ENCODE results near the gene RRAD.

RRAD gene

DNA sequence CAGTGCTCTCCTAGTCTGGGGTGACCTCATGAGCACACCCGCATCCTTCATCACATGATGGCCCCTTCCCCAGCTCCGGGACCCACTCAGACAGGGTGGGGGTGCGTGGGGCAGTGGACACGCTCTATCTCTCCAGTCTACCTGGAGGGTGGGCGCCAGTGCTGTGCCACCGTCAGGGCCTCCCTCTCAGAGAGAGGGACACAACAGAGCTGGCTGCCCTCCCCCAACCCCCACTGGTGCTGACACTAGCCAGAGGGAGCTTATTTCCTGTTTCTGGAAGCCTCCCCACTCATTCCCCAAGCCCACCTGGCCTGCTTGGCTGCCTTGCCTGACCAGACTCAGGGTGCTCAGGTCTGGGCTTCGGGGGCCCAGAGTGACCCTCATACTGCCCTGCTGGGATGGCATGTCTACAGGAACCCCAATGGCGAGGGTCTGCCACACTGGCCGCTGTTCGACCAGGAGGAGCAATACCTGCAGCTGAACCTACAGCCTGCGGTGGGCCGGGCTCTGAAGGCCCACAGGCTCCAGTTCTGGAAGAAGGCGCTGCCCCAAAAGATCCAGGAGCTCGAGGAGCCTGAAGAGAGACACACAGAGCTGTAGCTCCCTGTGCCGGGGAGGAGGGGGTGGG, 18.2 kb upstream of the RRAD start:
- H3K27ac Mint-ChIP-seq = no peak overlapping the region
- TF ChIP-seq, protein P1, sequence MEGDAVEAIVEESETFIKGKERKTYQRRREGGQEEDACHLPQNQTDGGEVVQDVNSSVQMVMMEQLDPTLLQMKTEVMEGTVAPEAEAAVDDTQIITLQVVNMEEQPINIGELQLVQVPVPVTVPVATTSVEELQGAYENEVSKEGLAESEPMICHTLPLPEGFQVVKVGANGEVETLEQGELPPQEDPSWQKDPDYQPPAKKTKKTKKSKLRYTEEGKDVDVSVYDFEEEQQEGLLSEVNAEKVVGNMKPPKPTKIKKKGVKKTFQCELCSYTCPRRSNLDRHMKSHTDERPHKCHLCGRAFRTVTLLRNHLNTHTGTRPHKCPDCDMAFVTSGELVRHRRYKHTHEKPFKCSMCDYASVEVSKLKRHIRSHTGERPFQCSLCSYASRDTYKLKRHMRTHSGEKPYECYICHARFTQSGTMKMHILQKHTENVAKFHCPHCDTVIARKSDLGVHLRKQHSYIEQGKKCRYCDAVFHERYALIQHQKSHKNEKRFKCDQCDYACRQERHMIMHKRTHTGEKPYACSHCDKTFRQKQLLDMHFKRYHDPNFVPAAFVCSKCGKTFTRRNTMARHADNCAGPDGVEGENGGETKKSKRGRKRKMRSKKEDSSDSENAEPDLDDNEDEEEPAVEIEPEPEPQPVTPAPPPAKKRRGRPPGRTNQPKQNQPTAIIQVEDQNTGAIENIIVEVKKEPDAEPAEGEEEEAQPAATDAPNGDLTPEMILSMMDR (IDR thresholded peaks at IDR 0.05; ENCODE audit: unreplicated experiment in 3 of 3) = no peak
- no peaks in the 10 kb centered on the region for H3K4me1 Mint-ChIP-seq
- no peak overlapping the region for H3K4me3 Mint-ChIP-seq
- no peaks in the 10 kb centered on the region for H3K9me3 Mint-ChIP-seq
- H3K27me3 Mint-ChIP-seq (ENCODE audit: low read depth) = no peaks in the 10 kb centered on the region
- H3K36me3 Mint-ChIP-seq (ENCODE audit: low read depth) = peaks cover 30% of the 10 kb centered on the region

DNA sequence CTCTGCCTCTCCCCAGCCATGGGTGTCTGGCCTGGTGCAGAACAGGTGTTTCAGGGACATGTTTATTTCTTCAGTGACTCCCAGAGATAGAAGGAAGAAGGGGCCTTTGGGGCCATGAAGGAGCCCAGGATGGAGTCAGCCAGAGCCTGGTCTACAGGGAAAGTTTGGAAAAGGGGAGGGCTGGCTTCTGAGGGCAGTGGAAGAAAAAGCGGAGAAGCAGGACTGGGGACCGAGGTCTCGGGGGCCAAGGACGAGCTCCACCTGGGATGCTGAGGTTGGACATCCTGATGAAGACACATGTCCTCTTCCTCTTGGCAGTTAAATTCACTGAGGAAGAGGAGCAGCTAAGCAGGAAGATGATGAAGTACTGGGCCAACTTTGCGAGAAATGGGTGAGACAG, 17.6 kb upstream of the RRAD start:
- Mint-ChIP-seq H3K36me3 (ENCODE audit: low read depth) (peaks cover 30% of the 10 kb centered on the region), H3K27ac (no peak overlapping the region), H3K27me3 (ENCODE audit: low read depth) (no peaks in the 10 kb centered on the region), H3K9me3 (no peaks in the 10 kb centered on the region), H3K4me3 (no peak overlapping the region), H3K4me1 (no peaks in the 10 kb centered on the region)
- TF ChIP-seq, protein P1 (IDR thresholded peaks at IDR 0.05; ENCODE audit: unreplicated experiment in 3 of 3) = no peak

- peaks cover 37% of the 10 kb centered on the region for H3K36me3 Mint-ChIP-seq (ENCODE audit: low read depth)
- TF ChIP-seq, protein P1 (IDR thresholded peaks at IDR 0.05; ENCODE audit: unreplicated experiment in 3 of 3) = no peak
- H3K4me3 Mint-ChIP-seq = no peak overlapping the region
- H3K4me1 Mint-ChIP-seq = peaks cover 15% of the 10 kb centered on the region
- no peaks in the 10 kb centered on the region for H3K9me3 Mint-ChIP-seq
- H3K27ac Mint-ChIP-seq = no peak overlapping the region
- no peaks in the 10 kb centered on the region for H3K27me3 Mint-ChIP-seq (ENCODE audit: low read depth)
Measured at GRCh38 chr16:66940236-66940635, 14.9 kb upstream of the RRAD start.

GRCh38 chr16:66939366-66939765, 14.0 kb upstream of the RRAD start:
- H3K27ac Mint-ChIP-seq = no peak overlapping the region
- TF ChIP-seq, protein P1 (IDR thresholded peaks at IDR 0.05; ENCODE audit: unreplicated experiment in 3 of 3) = no peak
- peaks cover 15% of the 10 kb centered on the region for H3K4me1 Mint-ChIP-seq
- no peaks in the 10 kb centered on the region for H3K9me3 Mint-ChIP-seq
- H3K4me3 Mint-ChIP-seq = no peak overlapping the region
- peaks cover 37% of the 10 kb centered on the region for H3K36me3 Mint-ChIP-seq (ENCODE audit: low read depth)
- no peaks in the 10 kb centered on the region for H3K27me3 Mint-ChIP-seq (ENCODE audit: low read depth)

GRCh38 chr16:66937725-66938337, 12.5 kb upstream of the RRAD start:
- H3K4me1 Mint-ChIP-seq = peaks cover 29% of the 10 kb centered on the region
- H3K36me3 Mint-ChIP-seq (ENCODE audit: low read depth) = peaks cover 30% of the 10 kb centered on the region
- TF ChIP-seq, protein P1 (IDR thresholded peaks at IDR 0.05; ENCODE audit: unreplicated experiment in 3 of 3) = no peak
- peak overlapping the region; percentile 60 to 99 (median 94) for H3K4me3 Mint-ChIP-seq
- H3K27me3 Mint-ChIP-seq (ENCODE audit: low read depth) = no peaks in the 10 kb centered on the region
- no peaks in the 10 kb centered on the region for H3K9me3 Mint-ChIP-seq
- H3K27ac Mint-ChIP-seq = no peak overlapping the region
